HG03571 (cell line): ENCODE results near the gene ERO1A.
A peak's percentile ranks its signal among the peaks of the same experiment; 100 is the strongest.
"Not testable (repeated sequence)": the region's sequence is repeated elsewhere in the genome, so short reads cannot be mapped to it uniquely, and the experiment has no call there.

Experiments
- ATAC-seq: cut with Tn5 transposase; IDR thresholded peaks from one replicate; pipeline ENCODE4 v1.9.1; 2021; ENCODE audit not compliant: unreplicated experiment

ERO1A gene, protein sequence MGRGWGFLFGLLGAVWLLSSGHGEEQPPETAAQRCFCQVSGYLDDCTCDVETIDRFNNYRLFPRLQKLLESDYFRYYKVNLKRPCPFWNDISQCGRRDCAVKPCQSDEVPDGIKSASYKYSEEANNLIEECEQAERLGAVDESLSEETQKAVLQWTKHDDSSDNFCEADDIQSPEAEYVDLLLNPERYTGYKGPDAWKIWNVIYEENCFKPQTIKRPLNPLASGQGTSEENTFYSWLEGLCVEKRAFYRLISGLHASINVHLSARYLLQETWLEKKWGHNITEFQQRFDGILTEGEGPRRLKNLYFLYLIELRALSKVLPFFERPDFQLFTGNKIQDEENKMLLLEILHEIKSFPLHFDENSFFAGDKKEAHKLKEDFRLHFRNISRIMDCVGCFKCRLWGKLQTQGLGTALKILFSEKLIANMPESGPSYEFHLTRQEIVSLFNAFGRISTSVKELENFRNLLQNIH

DNA sequence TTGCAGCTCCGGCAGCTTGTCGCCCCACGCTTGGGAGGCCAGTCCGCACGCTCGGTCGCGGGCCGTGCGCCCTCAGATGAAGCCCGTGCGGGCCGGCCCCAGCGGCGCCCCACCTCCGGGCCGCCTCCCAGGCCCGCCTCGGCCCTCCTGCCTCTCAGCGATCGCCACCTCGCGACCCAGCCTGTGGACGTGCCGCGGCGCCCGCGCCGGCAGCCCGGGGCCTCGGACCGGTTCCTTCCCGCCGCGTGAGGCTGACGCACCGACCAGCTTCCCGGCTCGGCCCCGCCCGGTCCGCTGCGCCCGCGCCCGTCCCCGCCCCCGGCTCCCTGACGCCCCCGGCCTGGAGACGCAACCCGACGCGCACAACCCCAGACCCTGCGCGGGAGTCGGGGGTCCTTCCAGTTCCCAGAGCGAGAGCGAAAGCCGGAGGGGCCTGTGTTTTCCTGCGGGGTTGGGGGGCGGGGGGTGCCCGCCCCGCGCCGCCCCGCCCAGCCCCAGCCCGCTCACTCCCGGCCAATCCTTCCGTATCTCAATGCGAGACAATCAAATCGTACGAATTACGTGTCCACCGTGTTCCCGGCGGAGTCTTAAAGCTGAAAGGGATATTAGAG is at the start of gene ERO1A:
Gene ERO1A, minus strand, starts transcription at position 78 of the 611 bp plus-strand sequence. Its CDS starts 77 bp downstream, at position 1.
- ATAC-seq = peak; percentile 71

GRCh38 chr14:52741865-52742264 is 46.5 kb upstream of the ERO1A start:
- peak; percentile 16 for ATAC-seq

DNA sequence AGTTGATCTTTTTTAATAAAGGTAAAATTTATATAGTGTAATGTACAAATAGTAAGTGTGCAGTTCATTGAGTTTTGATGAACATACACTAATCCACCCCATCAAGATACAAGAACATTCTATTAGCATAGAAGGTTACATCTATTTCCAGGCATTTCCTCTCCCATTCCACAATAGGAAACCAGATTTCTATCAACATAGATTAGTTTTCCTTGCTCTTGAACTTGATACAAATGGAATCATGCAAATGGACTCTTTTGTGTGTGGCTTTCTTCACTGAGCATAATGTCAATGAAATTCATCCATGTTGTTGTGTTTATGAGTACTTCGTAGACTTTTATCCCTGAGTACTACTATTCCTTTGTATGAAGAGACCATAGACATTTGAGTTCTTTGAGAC is 45.4 kb upstream of the ERO1A start:
- no peak for ATAC-seq

- no peak for ATAC-seq
Measured at GRCh38 chr14:52738409-52738808, 43.1 kb upstream of the ERO1A start.

GRCh38 chr14:52735921-52736489 is 40.6 kb upstream of the ERO1A start:
- no peak for ATAC-seq

DNA sequence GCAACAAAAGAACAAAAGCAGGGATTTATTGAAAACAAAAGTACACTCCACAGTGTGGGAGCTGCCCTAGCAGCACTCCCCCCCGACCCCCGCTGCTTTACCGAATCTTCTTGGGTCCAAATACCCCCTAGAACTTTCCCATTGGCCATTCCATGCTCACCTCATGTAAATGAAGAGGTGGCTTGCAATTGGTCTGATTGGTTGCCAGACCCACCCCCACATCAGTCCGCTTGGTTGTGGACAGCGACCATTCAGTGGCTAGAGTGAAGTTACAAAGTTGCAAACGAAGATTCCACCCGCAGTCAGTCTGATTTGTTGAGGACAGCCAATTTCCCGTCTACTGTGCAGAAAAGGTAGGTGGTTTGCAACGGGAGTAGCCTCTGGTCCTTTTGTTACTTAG is 38.5 kb upstream of the ERO1A start:
- ATAC-seq = no peak

DNA sequence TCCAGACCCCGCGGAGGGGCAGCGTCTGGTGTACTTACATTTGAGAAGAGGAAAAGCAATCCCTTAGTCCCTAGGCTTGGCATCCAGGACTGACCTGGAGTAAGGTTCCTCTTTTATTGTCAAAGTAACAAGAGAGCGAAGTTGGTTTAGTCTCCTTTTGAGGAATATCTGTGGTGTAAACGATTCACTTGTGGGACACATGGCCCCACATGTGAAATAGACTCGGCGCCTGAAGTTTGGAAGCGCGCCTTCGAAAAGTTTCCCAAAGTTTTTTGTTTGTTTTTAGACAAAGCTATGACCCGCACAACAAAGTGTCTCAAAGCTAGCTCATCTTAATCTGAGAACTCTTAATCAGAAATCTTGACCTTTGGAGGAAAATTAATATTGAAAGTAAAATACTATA is 35.4 kb upstream of the ERO1A start:
- ATAC-seq = no peak

- peak; percentile 92 for ATAC-seq
Measured at GRCh38 chr14:52729925-52730708, 34.8 kb upstream of the ERO1A start, which contains the start of gene STYX. Gene STYX (plus strand): TSS chr14:52730166. CDS start chr14:52730475, 309 bp downstream.

DNA sequence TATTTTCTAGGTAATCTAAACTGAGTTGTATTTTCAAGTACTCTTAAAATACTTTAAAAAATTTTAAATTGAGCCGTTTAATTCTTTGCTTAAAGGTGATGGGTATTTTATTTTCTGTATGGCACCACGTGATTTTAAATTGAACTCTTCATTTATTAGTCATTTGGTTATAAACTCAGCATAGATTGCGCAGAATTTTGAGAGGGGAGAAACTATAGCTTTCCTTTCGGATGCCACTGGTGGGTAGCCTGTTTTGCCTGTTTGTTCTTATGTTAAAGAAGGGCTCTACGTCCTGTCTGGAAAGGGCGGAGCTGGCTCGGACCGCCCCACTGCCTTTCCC is 34.2 kb upstream of the ERO1A start:
- ATAC-seq = no peak

- not testable (repeated sequence) for ATAC-seq
Measured at GRCh38 chr14:52729035-52729434, 33.7 kb upstream of the ERO1A start.

DNA sequence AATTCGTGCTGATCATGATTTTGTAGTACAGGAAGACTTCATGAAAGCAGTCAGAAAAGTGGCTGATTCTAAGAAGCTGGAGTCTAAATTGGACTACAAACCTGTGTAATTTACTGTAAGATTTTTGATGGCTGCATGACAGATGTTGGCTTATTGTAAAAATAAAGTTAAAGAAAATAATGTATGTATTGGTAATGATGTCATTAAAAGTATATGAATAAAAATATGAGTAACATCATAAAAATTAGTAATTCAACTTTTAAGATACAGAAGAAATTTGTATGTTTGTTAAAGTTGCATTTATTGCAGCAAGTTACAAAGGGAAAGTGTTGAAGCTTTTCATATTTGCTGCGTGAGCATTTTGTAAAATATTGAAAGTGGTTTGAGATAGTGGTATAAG is 32.2 kb upstream of the ERO1A start:
- not testable (repeated sequence) for ATAC-seq

DNA sequence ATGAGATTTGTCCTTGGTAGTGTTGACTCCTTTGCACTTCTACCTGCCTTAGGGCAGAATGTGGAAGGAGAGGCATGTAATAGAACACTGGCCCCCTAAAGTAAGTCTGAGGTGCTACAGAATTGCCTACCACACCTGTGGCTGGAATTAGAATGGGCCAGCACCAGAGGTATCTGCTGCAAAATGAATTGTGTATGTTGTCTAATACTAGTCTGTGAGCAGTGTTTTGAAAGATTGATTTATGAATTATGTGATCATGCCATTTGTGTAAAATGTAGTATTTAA is 28.9 kb upstream of the ERO1A start:
- ATAC-seq = no peak

DNA sequence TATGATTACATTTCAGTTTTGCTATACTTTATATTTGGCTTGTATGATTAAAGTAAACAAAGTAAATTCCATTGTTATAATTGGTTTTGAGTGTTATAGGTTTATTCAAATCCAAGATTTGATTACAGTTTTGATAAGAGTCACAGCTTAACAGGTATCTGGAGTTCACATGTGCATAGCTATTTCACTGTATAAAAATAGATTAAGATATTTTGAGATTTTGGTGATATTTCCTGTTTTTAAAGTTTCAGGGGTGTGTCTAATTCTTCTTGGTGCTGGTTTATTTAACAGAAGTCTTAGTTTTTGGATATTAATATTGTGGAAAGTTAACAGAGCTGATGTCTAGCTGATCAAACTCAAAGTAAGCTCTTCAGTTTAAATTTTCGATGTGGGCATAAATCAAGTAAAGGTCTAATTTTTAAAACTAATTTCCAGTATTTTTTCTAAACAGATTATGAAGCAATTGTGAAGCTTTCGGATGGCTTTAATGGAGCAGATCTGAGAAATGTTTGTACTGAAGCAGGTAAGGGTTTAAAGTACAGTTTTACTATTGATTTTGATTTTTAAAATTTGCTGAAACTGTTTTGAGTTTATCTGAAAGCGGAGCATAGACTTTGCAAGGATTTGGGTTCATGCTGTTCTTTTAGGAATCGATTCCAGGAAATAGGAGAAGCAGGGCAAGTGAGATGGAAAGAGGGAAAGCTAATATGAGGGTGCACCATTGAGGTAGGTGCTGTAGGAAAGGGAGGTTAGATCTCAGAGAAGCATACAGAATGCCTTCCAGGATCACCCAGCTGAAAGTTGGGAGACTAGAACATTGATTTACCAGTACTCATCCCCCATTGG is 28.4 kb upstream of the ERO1A start:
- no peak for ATAC-seq

DNA sequence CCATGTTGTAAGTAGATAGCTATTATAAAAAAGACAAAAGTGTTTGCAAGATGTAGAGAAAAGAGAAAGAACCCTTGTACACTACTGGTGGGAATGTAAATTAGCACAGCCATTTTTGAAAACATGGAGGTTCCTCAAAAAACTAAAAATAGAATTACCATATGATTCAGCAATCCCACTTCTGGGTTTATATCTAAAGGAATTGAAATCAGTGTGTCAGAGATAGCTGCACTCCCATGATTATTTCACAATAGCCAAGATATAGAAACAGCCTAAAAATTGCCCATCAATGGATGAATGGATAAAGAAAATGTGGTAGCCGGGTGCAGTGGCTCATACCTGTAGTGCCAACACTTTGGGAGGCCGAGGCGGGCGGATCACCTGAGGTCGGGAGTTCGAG is 20.8 kb upstream of the ERO1A start:
- ATAC-seq = no peak

DNA sequence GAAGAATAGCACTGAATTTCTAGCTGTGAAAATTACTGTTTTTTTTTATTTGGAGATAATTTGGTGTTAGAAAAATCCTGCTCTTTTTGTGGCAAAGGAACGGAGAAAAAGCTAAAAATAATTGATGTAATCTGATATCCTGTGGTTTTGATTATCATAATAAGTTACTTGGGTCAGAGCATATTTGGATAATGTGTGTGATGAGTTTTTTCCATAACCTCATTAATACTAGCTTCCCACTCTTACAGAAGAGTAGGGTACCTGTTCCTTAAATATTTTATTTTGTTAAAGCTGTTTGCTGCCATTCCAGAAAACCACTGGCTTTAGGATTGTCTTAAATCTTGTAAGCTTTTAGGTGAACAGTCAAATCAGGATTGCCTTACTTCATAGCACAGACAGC is 16.3 kb upstream of the ERO1A start:
- ATAC-seq = no peak

- peak; percentile 98 for ATAC-seq
Measured at GRCh38 chr14:52706724-52707706, 11.7 kb upstream of the ERO1A start, which contains the start of gene PSMC6. Gene PSMC6 (plus strand): TSS chr14:52707200. CDS start chr14:52707220, 20 bp downstream.

DNA sequence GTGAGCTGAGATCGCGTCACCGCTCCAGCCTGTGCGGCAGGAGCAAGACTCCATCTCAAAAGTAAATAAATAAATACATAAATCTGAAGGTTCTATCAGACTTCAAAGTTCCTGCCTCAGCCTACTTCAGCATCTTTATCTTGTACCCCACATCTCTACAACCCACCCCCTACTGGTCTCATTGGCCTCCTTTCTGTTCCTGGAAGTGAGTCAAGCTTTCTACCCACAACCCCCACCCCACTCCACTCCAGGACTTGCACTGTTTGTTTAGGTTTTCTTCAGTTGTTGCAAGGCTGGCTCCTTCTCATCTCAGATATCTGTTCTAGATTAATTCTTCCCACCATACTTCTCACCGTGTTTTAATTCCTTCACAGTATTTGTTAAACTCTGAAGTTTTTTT is 10.9 kb upstream of the ERO1A start:
- ATAC-seq = no peak

GRCh38 chr14:52703664-52704063 is 8.3 kb upstream of the ERO1A start:
- ATAC-seq = no peak

- ATAC-seq = no peak
Measured at GRCh38 chr14:52703225-52703624, 7.9 kb upstream of the ERO1A start.
